Measurements from ENCODE around the gene CCT3.
"Not testable (repeated sequence)": the region's sequence is repeated elsewhere in the genome, so short reads cannot be mapped to it uniquely, and the experiment has no call there.

Gene CCT3

DNA sequence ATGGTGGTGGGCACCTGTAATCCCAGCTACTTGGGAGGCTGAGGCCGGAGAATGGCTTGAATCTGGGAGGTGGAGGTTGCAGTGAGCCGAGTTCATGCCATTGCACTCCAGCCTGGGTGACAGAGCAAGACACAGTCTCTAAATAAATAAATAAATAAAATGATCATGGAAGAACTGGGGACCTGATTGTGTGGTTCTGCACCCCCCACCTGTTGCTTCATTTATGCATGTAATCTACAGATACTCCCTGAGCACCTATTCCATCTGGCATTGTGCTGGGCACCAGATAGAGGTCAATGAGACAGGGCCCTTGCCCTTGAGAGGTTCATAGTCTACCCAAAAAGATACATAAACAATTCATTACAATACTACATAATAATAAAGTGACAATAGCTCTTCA lies 19.9 kb upstream of the CCT3 start:
- TF ChIP-seq, protein P1, sequence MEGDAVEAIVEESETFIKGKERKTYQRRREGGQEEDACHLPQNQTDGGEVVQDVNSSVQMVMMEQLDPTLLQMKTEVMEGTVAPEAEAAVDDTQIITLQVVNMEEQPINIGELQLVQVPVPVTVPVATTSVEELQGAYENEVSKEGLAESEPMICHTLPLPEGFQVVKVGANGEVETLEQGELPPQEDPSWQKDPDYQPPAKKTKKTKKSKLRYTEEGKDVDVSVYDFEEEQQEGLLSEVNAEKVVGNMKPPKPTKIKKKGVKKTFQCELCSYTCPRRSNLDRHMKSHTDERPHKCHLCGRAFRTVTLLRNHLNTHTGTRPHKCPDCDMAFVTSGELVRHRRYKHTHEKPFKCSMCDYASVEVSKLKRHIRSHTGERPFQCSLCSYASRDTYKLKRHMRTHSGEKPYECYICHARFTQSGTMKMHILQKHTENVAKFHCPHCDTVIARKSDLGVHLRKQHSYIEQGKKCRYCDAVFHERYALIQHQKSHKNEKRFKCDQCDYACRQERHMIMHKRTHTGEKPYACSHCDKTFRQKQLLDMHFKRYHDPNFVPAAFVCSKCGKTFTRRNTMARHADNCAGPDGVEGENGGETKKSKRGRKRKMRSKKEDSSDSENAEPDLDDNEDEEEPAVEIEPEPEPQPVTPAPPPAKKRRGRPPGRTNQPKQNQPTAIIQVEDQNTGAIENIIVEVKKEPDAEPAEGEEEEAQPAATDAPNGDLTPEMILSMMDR (IDR thresholded peaks at IDR 0.05; ENCODE audit: low read depth, low read length) = no peak
- H3K4me3 ChIP-seq (ENCODE audit: low read depth, low read length) = no peak overlapping the region

GRCh38 chr1:156356875-156357534 lies 18.9 kb upstream of the CCT3 start:
- TF ChIP-seq, protein P1 (IDR thresholded peaks at IDR 0.05; ENCODE audit: low read depth, low read length) = peak; percentile 67
- H3K4me3 ChIP-seq (ENCODE audit: low read depth, low read length) = no peak overlapping the region

GRCh38 chr1:156356262-156356874 lies 18.3 kb upstream of the CCT3 start:
- no peak overlapping the region for H3K4me3 ChIP-seq (ENCODE audit: low read depth, low read length)
- TF ChIP-seq, protein P1 (IDR thresholded peaks at IDR 0.05; ENCODE audit: low read depth, low read length) = no peak

DNA sequence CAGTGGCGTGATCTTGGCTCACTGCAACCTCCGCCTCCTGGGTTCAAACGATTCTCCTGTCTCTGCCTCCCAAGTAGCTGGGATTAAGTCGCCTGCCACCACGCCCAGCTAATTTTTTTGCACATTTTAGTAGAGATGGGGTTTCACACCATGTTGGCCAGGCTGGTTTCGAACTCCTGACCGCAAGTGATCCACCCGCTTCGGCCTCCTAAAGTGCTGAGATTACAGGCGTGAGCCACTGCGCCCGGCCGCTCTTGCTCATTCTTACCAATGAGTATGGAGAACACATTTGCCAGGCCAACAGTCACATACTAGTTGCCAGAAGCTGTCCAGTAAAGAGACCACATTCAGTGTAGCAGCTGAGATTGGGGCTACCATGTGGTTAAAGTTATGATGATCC lies 14.4 kb upstream of the CCT3 start:
- not testable (repeated sequence) for H3K4me3 ChIP-seq (ENCODE audit: low read depth, low read length)

- no peak overlapping the region for H3K4me3 ChIP-seq (ENCODE audit: low read depth, low read length)
- TF ChIP-seq, protein P1 (IDR thresholded peaks at IDR 0.05; ENCODE audit: low read depth, low read length) = no peak
These were observed 9.2 kb upstream of the CCT3 start for GRCh38 chr1:156347331-156347730.

DNA sequence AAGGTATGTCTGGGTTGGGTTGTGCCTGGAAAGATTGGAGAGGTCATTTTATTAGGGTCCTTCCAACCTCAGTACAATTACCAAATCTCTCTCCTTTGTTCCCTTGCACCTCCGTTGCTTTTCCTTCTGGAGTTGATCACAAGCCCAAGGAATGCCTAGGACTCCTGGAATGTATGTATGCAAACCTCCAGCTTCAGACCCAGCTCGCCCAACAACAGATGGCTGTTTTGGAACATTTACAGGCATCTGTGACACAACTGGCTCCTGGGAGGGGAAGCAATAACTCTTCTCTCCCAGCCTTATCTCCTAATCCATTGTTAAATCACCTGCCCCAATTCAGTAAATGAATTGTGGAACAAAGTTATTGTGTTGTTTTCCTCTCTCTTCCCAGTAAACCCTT lies 8.5 kb upstream of the CCT3 start:
- TF ChIP-seq, protein P1 (IDR thresholded peaks at IDR 0.05; ENCODE audit: low read depth, low read length) = no peak
- no peak overlapping the region for H3K4me3 ChIP-seq (ENCODE audit: low read depth, low read length)

DNA sequence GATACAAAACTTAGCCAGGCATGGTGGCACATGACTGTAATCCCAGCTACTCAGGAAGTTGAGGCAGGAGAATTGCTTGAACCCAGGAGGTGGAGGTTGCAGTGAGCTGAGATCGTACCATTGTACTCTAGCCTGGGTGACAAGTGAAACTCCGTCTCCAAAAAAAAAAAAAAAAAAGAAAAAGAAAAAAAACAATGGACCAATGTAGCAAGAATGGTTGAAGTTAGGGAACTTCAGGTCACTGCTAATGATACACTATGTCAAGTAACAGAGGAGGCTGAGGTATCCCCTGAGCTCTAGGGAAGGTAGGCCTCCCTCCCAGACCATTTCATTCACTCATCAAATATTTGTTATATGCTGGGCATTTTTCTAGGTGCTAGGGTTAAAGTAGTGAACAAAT lies 7.9 kb upstream of the CCT3 start:
- H3K4me3 ChIP-seq (ENCODE audit: low read depth, low read length) = not testable (repeated sequence)

GRCh38 chr1:156344409-156344808 lies 6.3 kb upstream of the CCT3 start:
- TF ChIP-seq, protein P1 (IDR thresholded peaks at IDR 0.05; ENCODE audit: low read depth, low read length) = no peak
- H3K4me3 ChIP-seq (ENCODE audit: low read depth, low read length) = no peak overlapping the region

All from WI38 (cell line).